ENCODE results near the gene SFMBT2. TPM values are rescaled to one million over a fixed set of nuclear protein-coding genes. Genes with fewer than 3 reads are reported as not detected.

The SFMBT2 gene
- polyA plus RNA-seq, 2 of the 4 experiments (the other 2 are of a cell fraction), result 9.6 to 10.2 TPM

GRCh38 chr10:7417103-7417623 lies 6.3 kb upstream of the SFMBT2 start (continued):
- TF ChIP-seq REST (IDR thresholded peaks at IDR 0.05), result no peak
- no peak for TF ChIP-seq FOSL2 (IDR thresholded peaks at IDR 0.05)
- TF ChIP-seq FOSL2 (CRISPR knock-in tag; IDR thresholded peaks at IDR 0.05), result no peak

GRCh38 chr10:7414766-7415165 lies 3.9 kb upstream of the SFMBT2 start:
- H3K4me3 ChIP-seq, result no peak overlapping the region
- POLR2A ChIA-PET, result no interaction called here
- no peaks in the 10 kb centered on the region for H3K9me3 ChIP-seq
- no peak for DNase-seq (ENCODE audit: low read depth in 1 of 2, low spot score in 1 of 2)
- 76% methylated on average over 2 of the region's 2 CpGs for WGBS (ENCODE audit: missing lambda C conversion rate)
- no peak for FAIRE-seq
- peaks cover 8% of the 10 kb centered on the region; the same call in 2 of the 3 replicates for H3K4me1 ChIP-seq
- H3K27ac ChIP-seq, result no peak overlapping the region
- H3K4me2 ChIP-seq, result no peak overlapping the region
- TF ChIP-seq BHLHE40 (IDR thresholded peaks at IDR 0.05; ENCODE audit: low read depth, low read length), result no peak
- TF ChIP-seq KDM5A (IDR thresholded peaks at IDR 0.05), result no peak
- no peak for TF ChIP-seq HEYL (CRISPR knock-in tag; IDR thresholded peaks at IDR 0.05)
- no peak for TF ChIP-seq CHD4 (IDR thresholded peaks at IDR 0.05; ENCODE audit: borderline replicate concordance)
- no peak for TF ChIP-seq RFX5 (IDR thresholded peaks at IDR 0.05)
- no peak for TF ChIP-seq EP300 (IDR thresholded peaks at IDR 0.05)
- no peak for TF ChIP-seq ATOH8 (CRISPR knock-in tag; IDR thresholded peaks at IDR 0.05; ENCODE audit: low read depth)
- no peak for TF ChIP-seq HMGXB4 (CRISPR knock-in tag; IDR thresholded peaks at IDR 0.05; ENCODE audit: borderline replicate concordance)
- ATAC-seq, result no peak
- CTCF ChIA-PET, result interaction anchor here (0.9 to 7.5 kb wide), 2 partner anchors 63 to 745 kb away, joined by 3 to 57 read pairs; no protein-coding TSS in a partner anchor

DNA sequence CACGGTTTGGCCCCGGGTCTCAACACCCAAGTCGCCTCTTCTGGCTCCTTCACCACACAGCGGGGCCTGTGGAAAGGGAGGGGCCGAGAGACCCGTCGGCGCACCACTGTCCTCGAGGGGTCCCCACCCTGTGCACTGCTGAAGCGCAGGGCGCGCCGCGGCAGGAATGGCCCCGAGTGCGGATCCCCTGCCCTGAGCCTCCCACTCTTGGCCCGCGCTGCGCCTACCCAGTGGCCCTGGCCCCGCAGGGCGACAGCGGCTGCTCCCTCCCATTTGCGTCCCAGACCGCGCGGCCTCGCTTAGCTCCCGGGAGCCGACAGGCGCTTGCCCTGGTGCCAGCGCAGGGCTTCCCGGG lies 2.1 kb upstream of the SFMBT2 start:
- 86% methylated on average over 25 of the region's 32 CpGs for whole genome bisulfite sequencing (ENCODE audit: missing lambda C conversion rate)
- ATAC-seq, result no peak

More for the DNA sequence above, 2.1 kb upstream of the SFMBT2 start:
- DNase-seq (ENCODE audit: low read depth in 1 of 2, low spot score in 1 of 2) (no peak), FAIRE-seq (no peak)
- Histone ChIP-seq H3K4me2 (no peak overlapping the region), H3K27ac (no peak overlapping the region; a peak in 1 of 6 replicates), H3K4me3 (no peak overlapping the region), H3K9me3 (no peaks in the 10 kb centered on the region), H3K4me1 (peaks cover 11% of the 10 kb centered on the region)
- POLR2A ChIA-PET, result no interaction called here
- CTCF ChIA-PET, result interaction anchor here (1.0 to 5.8 kb wide), 4 partner anchors 153 to 1890 kb away, joined by 3 to 31 read pairs (median 9); no protein-coding TSS in a partner anchor
- TF ChIP-seq, protein P1, sequence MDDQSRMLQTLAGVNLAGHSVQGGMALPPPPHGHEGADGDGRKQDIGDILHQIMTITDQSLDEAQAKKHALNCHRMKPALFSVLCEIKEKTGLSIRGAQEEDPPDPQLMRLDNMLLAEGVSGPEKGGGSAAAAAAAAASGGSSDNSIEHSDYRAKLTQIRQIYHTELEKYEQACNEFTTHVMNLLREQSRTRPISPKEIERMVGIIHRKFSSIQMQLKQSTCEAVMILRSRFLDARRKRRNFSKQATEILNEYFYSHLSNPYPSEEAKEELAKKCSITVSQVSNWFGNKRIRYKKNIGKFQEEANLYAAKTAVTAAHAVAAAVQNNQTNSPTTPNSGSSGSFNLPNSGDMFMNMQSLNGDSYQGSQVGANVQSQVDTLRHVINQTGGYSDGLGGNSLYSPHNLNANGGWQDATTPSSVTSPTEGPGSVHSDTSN (IDR thresholded peaks at IDR 0.05), result no peak
